ENCODE results near the gene RNF223.

DNA sequence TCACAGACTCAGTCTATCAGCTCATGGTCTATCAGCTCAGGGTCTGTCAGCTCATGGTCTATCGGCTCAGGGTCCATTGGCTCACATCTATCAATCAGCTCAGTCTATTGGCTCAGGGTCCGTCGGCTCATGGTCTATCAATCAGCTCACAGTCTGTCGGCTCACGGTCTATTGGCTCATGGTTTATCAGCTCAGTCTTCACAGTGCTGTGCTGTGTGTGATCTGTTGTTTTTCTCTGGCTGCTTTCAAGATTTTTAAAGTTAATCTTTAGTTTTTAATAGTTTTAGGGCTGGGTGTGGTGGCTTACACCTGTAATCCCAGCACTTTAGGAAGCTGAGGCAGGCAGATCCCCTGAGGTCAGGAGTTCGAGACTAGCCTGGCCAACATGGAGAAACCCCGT lies 27.4 kb upstream of the RNF223 start:
- TF ChIP-seq, protein P1, sequence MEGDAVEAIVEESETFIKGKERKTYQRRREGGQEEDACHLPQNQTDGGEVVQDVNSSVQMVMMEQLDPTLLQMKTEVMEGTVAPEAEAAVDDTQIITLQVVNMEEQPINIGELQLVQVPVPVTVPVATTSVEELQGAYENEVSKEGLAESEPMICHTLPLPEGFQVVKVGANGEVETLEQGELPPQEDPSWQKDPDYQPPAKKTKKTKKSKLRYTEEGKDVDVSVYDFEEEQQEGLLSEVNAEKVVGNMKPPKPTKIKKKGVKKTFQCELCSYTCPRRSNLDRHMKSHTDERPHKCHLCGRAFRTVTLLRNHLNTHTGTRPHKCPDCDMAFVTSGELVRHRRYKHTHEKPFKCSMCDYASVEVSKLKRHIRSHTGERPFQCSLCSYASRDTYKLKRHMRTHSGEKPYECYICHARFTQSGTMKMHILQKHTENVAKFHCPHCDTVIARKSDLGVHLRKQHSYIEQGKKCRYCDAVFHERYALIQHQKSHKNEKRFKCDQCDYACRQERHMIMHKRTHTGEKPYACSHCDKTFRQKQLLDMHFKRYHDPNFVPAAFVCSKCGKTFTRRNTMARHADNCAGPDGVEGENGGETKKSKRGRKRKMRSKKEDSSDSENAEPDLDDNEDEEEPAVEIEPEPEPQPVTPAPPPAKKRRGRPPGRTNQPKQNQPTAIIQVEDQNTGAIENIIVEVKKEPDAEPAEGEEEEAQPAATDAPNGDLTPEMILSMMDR (IDR thresholded peaks at IDR 0.05; ENCODE audit: low read depth, low read length, missing input control): no peak
- TF ChIP-seq REST (IDR thresholded peaks at IDR 0.05) (no peak), JUND (IDR thresholded peaks at IDR 0.05) (no peak), RAD21 (IDR thresholded peaks at IDR 0.05) (no peak), ZBTB33 (IDR thresholded peaks at IDR 0.05) (no peak), EGR1 (IDR thresholded peaks at IDR 0.05; ENCODE audit: low read depth in 2 of 2) (no peak), FOXA1 (IDR thresholded peaks at IDR 0.05) (no peak), TAF1 (conservative IDR thresholded peaks at IDR 0.05) (no peak), SP1 (IDR thresholded peaks at IDR 0.05) (no peak), YY1 (IDR thresholded peaks at IDR 0.05) (no peak), HNF4G (IDR thresholded peaks at IDR 0.05) (no peak)
- TF ChIP-seq, protein P2, sequence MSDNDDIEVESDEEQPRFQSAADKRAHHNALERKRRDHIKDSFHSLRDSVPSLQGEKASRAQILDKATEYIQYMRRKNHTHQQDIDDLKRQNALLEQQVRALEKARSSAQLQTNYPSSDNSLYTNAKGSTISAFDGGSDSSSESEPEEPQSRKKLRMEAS (IDR thresholded peaks at IDR 0.05): no peak

Measured in liver (tissue), 3 donors.